Mesendoderm (in vitro differentiated cells): ENCODE measurements around the gene TM4SF5. TPM values are rescaled to one million over a fixed set of nuclear protein-coding genes. Genes with fewer than 3 reads are reported as not detected.

Source experiments
- DNase-seq: peaks from one replicate; pipeline ENCODE4 v3.0.0; 2013
- H2AK5ac ChIP-seq: 2 replicates; pipeline ENCODE4 v1.6.1; 2013; ENCODE audit warnings: low read length, inconsistent platforms
- H2BK120ac ChIP-seq: 2 replicates; pipeline ENCODE4 v1.6.1; 2013; ENCODE audit warnings: low read depth, mild to moderate bottlenecking, low read length, moderate library complexity, mixed read lengths
- H2BK15ac ChIP-seq: replicated peaks from 2 replicates; pipeline ENCODE4 v1.6.1; 2013; ENCODE audit warnings: low read depth, mild to moderate bottlenecking, moderate library complexity
- H2BK5ac ChIP-seq: 2 replicates; pipeline ENCODE4 v1.6.1; 2013; ENCODE audit warnings: low read length, inconsistent platforms
- H3K18ac ChIP-seq: 2 replicates; pipeline ENCODE4 v1.6.1; 2013; ENCODE audit warnings: mild to moderate bottlenecking, low read length, mixed read lengths
- H3K23ac ChIP-seq: one replicate; pipeline ENCODE4 v1.6.1; 2013; ENCODE audit warnings: low read length
- H3K27ac ChIP-seq: 2 replicates; pipeline ENCODE4 v1.5.1; 2013; ENCODE audit warnings: low read depth, mild to moderate bottlenecking, inconsistent platforms, low read length, moderate library complexity
- H3K27me3 ChIP-seq: 2 replicates; pipeline ENCODE4 v1.6.1; 2013; ENCODE audit warnings: low read length, control low read depth, mild to moderate bottlenecking, inconsistent platforms; ENCODE audit not compliant: insufficient read depth, poor library complexity
- H3K36me3 ChIP-seq: 2 replicates; pipeline ENCODE4 v1.6.1; 2013; ENCODE audit warnings: low read length, inconsistent platforms; ENCODE audit not compliant: control insufficient read depth, insufficient read depth
- H3K4ac ChIP-seq: one replicate; pipeline ENCODE4 v1.6.1; 2013; ENCODE audit warnings: low read depth, mild to moderate bottlenecking, low read length, moderate library complexity
- H3K4me1 ChIP-seq: 2 replicates; pipeline ENCODE4 v1.6.1; 2013; ENCODE audit warnings: low read depth, low read length, inconsistent platforms; ENCODE audit not compliant: control insufficient read depth
- H3K4me2 ChIP-seq: 2 replicates; pipeline ENCODE4 v1.6.1; 2013; ENCODE audit warnings: low read length
- H3K4me3 ChIP-seq: 2 replicates; pipeline ENCODE4 v1.5.1; 2013; ENCODE audit warnings: mild to moderate bottlenecking, low read length
- H3K56ac ChIP-seq: one replicate; pipeline ENCODE4 v1.6.1; 2013; ENCODE audit warnings: low read length
- H3K79me1 ChIP-seq: 2 replicates; pipeline ENCODE4 v1.6.1; 2013; ENCODE audit warnings: low read length, inconsistent platforms
- H3K79me2 ChIP-seq: 2 replicates; pipeline ENCODE4 v1.6.1; 2013; ENCODE audit warnings: mild to moderate bottlenecking, low read length; ENCODE audit not compliant: control insufficient read depth, insufficient read depth
- H3K9ac ChIP-seq: 2 replicates; pipeline ENCODE4 v1.6.1; 2013; ENCODE audit warnings: low read length, inconsistent platforms
- H4K5ac ChIP-seq: one replicate; pipeline ENCODE4 v1.6.1; 2013; ENCODE audit warnings: low read length
- H4K8ac ChIP-seq: one replicate; pipeline ENCODE4 v1.6.1; 2013; ENCODE audit warnings: low read depth, mild to moderate bottlenecking, control low read depth, low read length, moderate library complexity
- WGBS: extraction: QIAGEN DNeasy Blood & Tissue Kit; methylation state at CpG from one replicate; pipeline ENCODE4 v1.1.7; 2013; ENCODE audit warnings: low lambda C conversion rate, missing lambda C conversion rate; ENCODE audit not compliant: insufficient coverage; ENCODE audit errors: extremely low coverage; 5-methylcytosine and 5-hydroxymethylcytosine counted together
- polyA plus RNA-seq, 2 experiments: library from polyadenylated mRNA; stranded (reverse); fragments of 200-250 nt; gene quantifications; one replicate each; pipeline ENCODE4 v1.2.3, GENCODE V29; 2013

Gene TM4SF5
- not detected for polyA plus RNA-seq (2013, experiment 1 of 2)
- not detected for polyA plus RNA-seq (2013, experiment 2 of 2)

- Histone ChIP-seq H2BK120ac (no peak within 1 kb of the TSS), H3K79me2 (no peaks in the 10 kb centered on the region), H3K27me3 (no peaks in the 10 kb centered on the region), H4K8ac (no peak within 1 kb of the TSS), H4K5ac (no peak within 1 kb of the TSS), H3K4me1 (no peaks in the 10 kb centered on the region), H2AK5ac (no peak within 1 kb of the TSS), H3K79me1 (no peaks in the 10 kb centered on the region), H2BK15ac (no peak within 1 kb of the TSS), H3K27ac (no peak within 1 kb of the TSS), H3K23ac (no peak within 1 kb of the TSS), H3K18ac (no peak within 1 kb of the TSS), H3K4me3 (no peak within 1 kb of the TSS), H2BK5ac (no peak within 1 kb of the TSS), H3K4me2 (no peak within 1 kb of the TSS), H3K36me3 (no peaks in the 10 kb centered on the region), H3K56ac (no peak within 1 kb of the TSS), H3K4ac (no peak within 1 kb of the TSS), H3K9ac (no peak within 1 kb of the TSS)
- no CpG with 5 or more reads among the region's 13 CpGs for WGBS
- DNase-seq: no peak
Measured at GRCh38 chr17:4771519-4772234, at the start of gene TM4SF5. Gene TM4SF5, plus strand, starts transcription at chr17:4771886. Its CDS starts 37 bp downstream, at chr17:4771923.

GRCh38 chr17:4722678-4723240 is 48.9 kb upstream of the TM4SF5 start:
- H2BK5ac ChIP-seq: no peak overlapping the region
- H3K4me3 ChIP-seq: no peak overlapping the region
- no peaks in the 10 kb centered on the region for H3K36me3 ChIP-seq
- no peak overlapping the region for H2BK120ac ChIP-seq
- H3K27ac ChIP-seq: no peak overlapping the region
- H3K4me1 ChIP-seq: no peaks in the 10 kb centered on the region
- no peak overlapping the region for H4K5ac ChIP-seq
- H3K4me2 ChIP-seq: no peak overlapping the region
- H3K79me1 ChIP-seq: no peaks in the 10 kb centered on the region
- no peak overlapping the region for H3K4ac ChIP-seq
- H3K27me3 ChIP-seq: no peaks in the 10 kb centered on the region
- H2AK5ac ChIP-seq: no peak overlapping the region
- H4K8ac ChIP-seq: no peak overlapping the region
- no peaks in the 10 kb centered on the region for H3K79me2 ChIP-seq
- H3K23ac ChIP-seq: no peak overlapping the region
- WGBS: no CpG with 5 or more reads among the region's 16 CpGs
- no peak overlapping the region for H3K9ac ChIP-seq
- no peak overlapping the region for H3K18ac ChIP-seq
- no peak overlapping the region for H3K56ac ChIP-seq
- no peak for DNase-seq
- H2BK15ac ChIP-seq: no peak overlapping the region

- Histone ChIP-seq H3K4me2 (no peak overlapping the region), H4K5ac (no peak overlapping the region), H2BK120ac (no peak overlapping the region), H3K36me3 (no peaks in the 10 kb centered on the region), H3K27ac (no peak overlapping the region), H2BK5ac (no peak overlapping the region), H3K4me1 (no peaks in the 10 kb centered on the region), H3K4ac (no peak overlapping the region), H3K27me3 (no peaks in the 10 kb centered on the region), H3K4me3 (no peak overlapping the region), H2AK5ac (no peak overlapping the region), H2BK15ac (no peak overlapping the region), H3K79me1 (no peaks in the 10 kb centered on the region), H3K79me2 (no peaks in the 10 kb centered on the region), H3K9ac (no peak overlapping the region), H4K8ac (no peak overlapping the region), H3K56ac (no peak overlapping the region), H3K23ac (no peak overlapping the region), H3K18ac (no peak overlapping the region)
- no peak for DNase-seq
- WGBS: no CpG with 5 or more reads among the region's 5 CpGs
Measured at GRCh38 chr17:4724650-4725049, 47.0 kb upstream of the TM4SF5 start.

GRCh38 chr17:4725646-4726310 is 45.9 kb upstream of the TM4SF5 start:
- Histone ChIP-seq H3K4ac (no peak overlapping the region), H3K18ac (no peak overlapping the region), H2BK120ac (no peak overlapping the region), H3K9ac (no peak overlapping the region), H3K4me2 (no peak overlapping the region), H3K4me3 (no peak overlapping the region), H2BK5ac (no peak overlapping the region), H3K79me1 (no peaks in the 10 kb centered on the region), H3K4me1 (no peaks in the 10 kb centered on the region), H4K8ac (no peak overlapping the region), H3K23ac (no peak overlapping the region), H3K27me3 (no peaks in the 10 kb centered on the region), H3K36me3 (no peaks in the 10 kb centered on the region), H3K56ac (no peak overlapping the region), H2AK5ac (no peak overlapping the region), H4K5ac (no peak overlapping the region), H3K27ac (no peak overlapping the region), H3K79me2 (no peaks in the 10 kb centered on the region), H2BK15ac (no peak overlapping the region)
- DNase-seq: no peak
- WGBS: no CpG with 5 or more reads among the region's 9 CpGs

- Histone ChIP-seq H3K79me1 (no peaks in the 10 kb centered on the region), H3K9ac (no peak overlapping the region), H3K4me3 (no peak overlapping the region), H4K5ac (no peak overlapping the region), H3K4me2 (no peak overlapping the region), H3K79me2 (no peaks in the 10 kb centered on the region), H3K4me1 (no peaks in the 10 kb centered on the region), H3K23ac (no peak overlapping the region), H3K36me3 (no peaks in the 10 kb centered on the region), H3K4ac (no peak overlapping the region), H3K18ac (no peak overlapping the region), H3K56ac (no peak overlapping the region), H3K27me3 (no peaks in the 10 kb centered on the region), H3K27ac (no peak overlapping the region), H2BK15ac (no peak overlapping the region), H2BK5ac (no peak overlapping the region), H2AK5ac (no peak overlapping the region), H4K8ac (no peak overlapping the region), H2BK120ac (no peak overlapping the region)
- no peak for DNase-seq
- no CpG with 5 or more reads among the region's 3 CpGs for WGBS
Measured at GRCh38 chr17:4728124-4728523, 43.6 kb upstream of the TM4SF5 start.
